HCT116 (cell line): ENCODE results near the gene TEAD2. TPM values are rescaled to one million over a fixed set of nuclear protein-coding genes. Genes with fewer than 3 reads are reported as not detected.
A peak's percentile ranks its signal among the peaks of the same experiment; 100 is the strongest.

ENCODE experiments used
- ATAC-seq: fragments of 200-7000 bp; cut with Tn5 transposase; 2 replicates; pipeline ENCODE4 v1.9.1; 2020; ENCODE audit warnings: mild to moderate bottlenecking, moderate library complexity
- BruUV-seq: library from RNA; stranded (reverse); fragments of 400-500 nt; replicated peaks from 2 replicates; lab custom pipeline; 2021; lab: Mats Ljungman, UMichigan
- CTCF ChIA-PET: fragments of 300-600 bp; sonication (Branson Sonifier 250); formaldehyde crosslinking; loops from one replicate; lab custom pipeline; 2021; ENCODE audit warnings: antibody characterized with exemption; lab: Charles Lee
- POLR2A ChIA-PET: fragments of 300-600, 350-600 bp; sonication (Branson Sonifier 250); formaldehyde crosslinking; loops from one replicate; lab custom pipeline; 2021; ENCODE audit warnings: antibody characterized with exemption; lab: Charles Lee
- RAD21 ChIA-PET, 2 experiments: fragments of 300-600 bp; sonication (Branson Sonifier 250); formaldehyde crosslinking; loops; one replicate each; lab custom pipeline; 2023; ENCODE audit warnings: low total read pairs in 2 of 2; ENCODE audit not compliant: uncharacterized antibody in 2 of 2, unreplicated experiment in 2 of 2, low non-redundant PET in 1 of 2; lab: Charles Lee
- DNase-seq: peaks from one replicate; pipeline ENCODE4 v3.0.0-alpha.2; 2010; ENCODE audit warnings: low read depth, low spot score
- H2AFZ ChIP-seq: fragments of 200-600 bp; shearing (Covaris generic), sonication (generic); 2 replicates; pipeline ENCODE4 v1.6.1; 2017; ENCODE audit warnings: low read depth, mixed run types, mixed read lengths, antibody characterized with exemption, low read length; ENCODE audit not compliant: poor library complexity, severe bottlenecking
- H3K27ac ChIP-seq: 2 replicates; pipeline ENCODE4 v1.5.1; 2012; ENCODE audit warnings: low read depth, low read length
- H3K27me3 ChIP-seq: fragments of 200-600 bp; sonication (generic); 2 replicates; pipeline ENCODE4 v1.6.1; 2016; ENCODE audit warnings: mixed run types, low read length, mixed read lengths; ENCODE audit not compliant: insufficient read depth
- H3K36me3 ChIP-seq, 2 experiments: fragments of 200-500 bp in 1 of 2; fragments of 200-600 bp in 1 of 2; sonication (Bioruptor generic) in 1 of 2; sonication (generic) in 1 of 2; 2 replicates each; pipeline versions ENCODE4 v1.5.1 to v1.6.1; 2014 to 2016; ENCODE audit warnings: low read length in 2 of 2, inconsistent platforms in 1 of 2, mixed read lengths in 1 of 2, mixed run types in 1 of 2; ENCODE audit not compliant: insufficient read depth in 2 of 2, control insufficient read depth in 1 of 2
- H3K4me1 ChIP-seq, 2 experiments: fragments of 200-600 bp in 1 of 2; sonication (generic) in 1 of 2; 2 replicates each; pipeline versions ENCODE4 v1.5.1 to v1.6.1; 2012 to 2017; ENCODE audit warnings: low read length in 2 of 2, inconsistent platforms in 1 of 2, mild to moderate bottlenecking in 1 of 2, mixed read lengths in 1 of 2, mixed run types in 1 of 2, moderate library complexity in 1 of 2; ENCODE audit not compliant: insufficient read depth in 2 of 2, control insufficient read depth in 1 of 2
- H3K4me2 ChIP-seq: fragments of 200-600 bp; sonication (generic); 2 replicates; pipeline ENCODE4 v1.6.1; 2017; ENCODE audit warnings: mixed run types, low read length, mixed read lengths
- H3K4me3 ChIP-seq, 2 experiments: fragments of 200-600 bp in 1 of 2; sonication (generic) in 1 of 2; replicated peaks in 1 of 2; 2 replicates each; pipeline ENCODE4 v1.5.1; 2011 to 2016; ENCODE audit warnings: low read length in 2 of 2, control low read depth in 1 of 2, low read depth in 1 of 2, mild to moderate bottlenecking in 1 of 2, mixed read lengths in 1 of 2, mixed run types in 1 of 2
- H3K79me2 ChIP-seq: fragments of 200-600 bp; sonication (generic); 2 replicates; pipeline ENCODE4 v1.6.1; 2017; ENCODE audit warnings: mild to moderate bottlenecking, mixed run types, low read length, moderate library complexity, mixed read lengths; ENCODE audit not compliant: insufficient read depth
- H3K9ac ChIP-seq: fragments of 200-600 bp; sonication (generic); 2 replicates; pipeline ENCODE4 v1.6.1; 2016; ENCODE audit warnings: low read length, mixed read lengths
- H3K9me2 ChIP-seq: fragments of 200-600 bp; sonication (generic), shearing (Covaris generic); 2 replicates; pipeline ENCODE4 v1.6.1; 2017; ENCODE audit warnings: mixed run types, mild to moderate bottlenecking, moderate library complexity; ENCODE audit not compliant: insufficient read depth
- H3K9me3 ChIP-seq, 2 experiments: fragments of 200-500 bp in 1 of 2; fragments of 200-600 bp in 1 of 2; sonication (Bioruptor generic) in 1 of 2; sonication (generic) in 1 of 2; 2 replicates each; pipeline ENCODE4 v1.6.1; 2014 to 2017; ENCODE audit warnings: low read length in 2 of 2, mixed read lengths in 2 of 2, inconsistent platforms in 1 of 2, low read depth in 1 of 2, mild to moderate bottlenecking in 1 of 2, mixed run types in 1 of 2, moderate library complexity in 1 of 2; ENCODE audit not compliant: control insufficient read depth in 1 of 2, insufficient read depth in 1 of 2
- H4K20me1 ChIP-seq: fragments of 200-600 bp; sonication (generic), shearing (Covaris generic); 2 replicates; pipeline ENCODE4 v1.6.1; 2017; ENCODE audit warnings: mixed run types, mild to moderate bottlenecking, moderate library complexity; ENCODE audit not compliant: insufficient read depth
- CBX3 ChIP-seq: IDR thresholded peaks from 2 replicates; pipeline ENCODE4 v1.6.1; 2012; ENCODE audit warnings: low read depth
- EGR1 ChIP-seq: IDR thresholded peaks from 2 replicates; pipeline ENCODE4 v1.6.1; 2012; ENCODE audit warnings: low read depth
- EZH2 ChIP-seq: fragments of 200-600 bp; sonication (generic); IDR thresholded peaks from 2 replicates; pipeline ENCODE4 v1.6.1; 2017; ENCODE audit warnings: antibody characterized with exemption, mixed run types
- POLR2AphosphoS5 ChIP-seq: IDR thresholded peaks from 2 replicates; pipeline ENCODE4 v1.6.1; 2011; ENCODE audit warnings: mild to moderate bottlenecking, low read depth, low read length, moderate library complexity
- SP1 ChIP-seq: IDR thresholded peaks from 2 replicates; pipeline ENCODE4 v1.6.1; 2012; ENCODE audit warnings: low read depth
- SRF ChIP-seq: IDR thresholded peaks from 2 replicates; pipeline ENCODE4 v1.6.1; 2012; ENCODE audit warnings: low read depth
- intact Hi-C: fragments of 100-400 bp; cut with micrococcal nuclease; formaldehyde crosslinking; loops from 2 replicates; pipeline ENCODE4 v1.10.0; 2022
- total RNA-seq: library from RNA; stranded (reverse); gene quantifications from one replicate; pipeline ENCODE4 v1.2.1, GENCODE V29; 2021; ENCODE audit not compliant: unreplicated experiment
- TF ChIP-seq, protein P1 (sequence below), 3 experiments: fragments of 200-600 bp in 1 of 3; sonication (generic) in 1 of 3; IDR thresholded peaks in 2 of 3; conservative IDR thresholded peaks in 1 of 3; 2 replicates each; pipeline ENCODE4 v1.5.1; 2012 to 2017; ENCODE audit warnings: low read depth in 2 of 3, low read length in 2 of 3, antibody characterized with exemption in 1 of 3, borderline replicate concordance in 1 of 3, control low read depth in 1 of 3, mild to moderate bottlenecking in 1 of 3, mixed read lengths in 1 of 3, mixed run types in 1 of 3, moderate library complexity in 1 of 3; ENCODE audit not compliant: insufficient read depth in 1 of 3
- TF ChIP-seq, protein P2 (sequence below): IDR thresholded peaks from 2 replicates; pipeline ENCODE4 v1.6.1; 2012
- TF ChIP-seq, protein P3 (sequence below): IDR thresholded peaks from 2 replicates; pipeline ENCODE4 v1.6.1; 2011; ENCODE audit warnings: mild to moderate bottlenecking, low read length, moderate library complexity; ENCODE audit not compliant: insufficient replicate concordance; ENCODE audit errors: extremely low read depth

Gene TEAD2
- total RNA-seq, 1 experiment from 2014 or later: 31.9 TPM

DNA sequence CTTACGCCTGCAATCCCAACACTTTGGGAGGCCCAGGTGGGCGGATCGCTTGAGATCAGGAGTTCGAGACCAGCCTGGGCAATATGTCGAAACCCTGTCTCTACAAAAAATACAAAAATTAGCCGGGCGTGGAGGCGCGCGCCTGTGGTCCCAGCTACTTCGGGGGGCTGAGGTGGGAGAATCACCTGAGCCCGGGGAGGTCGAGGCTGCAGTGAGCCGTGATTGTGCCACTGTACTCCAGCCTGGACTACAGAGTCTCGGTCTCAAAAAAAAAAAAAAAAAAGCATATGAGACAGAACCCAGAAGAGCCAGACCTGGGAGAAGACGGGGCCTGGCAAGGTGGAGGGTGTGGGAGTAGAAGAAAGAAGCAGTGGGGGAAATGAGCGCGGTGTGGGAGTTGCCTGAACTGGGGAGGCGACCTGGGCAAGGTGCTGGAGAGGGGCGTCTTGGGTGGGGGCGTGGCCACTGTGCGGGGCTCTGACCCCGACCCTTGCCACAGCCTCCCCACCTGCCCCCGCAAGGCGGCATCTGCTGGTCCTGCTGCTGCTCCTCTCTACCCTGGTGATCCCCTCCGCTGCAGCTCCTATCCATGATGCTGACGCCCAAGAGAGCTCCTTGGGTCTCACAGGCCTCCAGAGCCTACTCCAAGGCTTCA is 2.0 kb upstream of the TEAD2 start:
- DNase-seq (no peak), ATAC-seq (no peak)
- Histone ChIP-seq H3K27ac (peak overlapping the region; percentile 80), H2AFZ (no peak overlapping the region), H3K27me3 (no peaks in the 10 kb centered on the region), H4K20me1 (no peaks in the 10 kb centered on the region), H3K9me2 (no peaks in the 10 kb centered on the region), H3K4me3 (peak overlapping the region; percentile 24 to 42), H3K9ac (peak overlapping the region; percentile 44), H3K4me2 (peak overlapping the region; percentile 100), H3K4me1 (peaks cover 10 to 27% of the 10 kb centered on the region in 2 experiments), H3K36me3 (peaks cover 3% of the 10 kb centered on the region in 2 experiments; a peak in 2 of 4 replicates)
- no TSS peak for BruUV-seq
- intact Hi-C loops: no loop called here
- POLR2A ChIA-PET: interaction anchor here (1.7 kb wide), 1 partner anchor 89 kb away, joined by 14 read pairs; the partner anchor contains the start of gene ALDH16A1
- RAD21 ChIA-PET: no interaction called here
- no peak for TF ChIP-seq SRF
- TF ChIP-seq, all 23 proteins: peak for 0
- Histone ChIP-seq H3K79me2 (peaks cover 4% of the 10 kb centered on the region; the same call in 1 of the 2 replicates), H3K9me3 (peaks cover 2 to 6% of the 10 kb centered on the region in 2 experiments; a peak in 2 of 4 replicates)
- CTCF ChIA-PET: no interaction called here

DNA sequence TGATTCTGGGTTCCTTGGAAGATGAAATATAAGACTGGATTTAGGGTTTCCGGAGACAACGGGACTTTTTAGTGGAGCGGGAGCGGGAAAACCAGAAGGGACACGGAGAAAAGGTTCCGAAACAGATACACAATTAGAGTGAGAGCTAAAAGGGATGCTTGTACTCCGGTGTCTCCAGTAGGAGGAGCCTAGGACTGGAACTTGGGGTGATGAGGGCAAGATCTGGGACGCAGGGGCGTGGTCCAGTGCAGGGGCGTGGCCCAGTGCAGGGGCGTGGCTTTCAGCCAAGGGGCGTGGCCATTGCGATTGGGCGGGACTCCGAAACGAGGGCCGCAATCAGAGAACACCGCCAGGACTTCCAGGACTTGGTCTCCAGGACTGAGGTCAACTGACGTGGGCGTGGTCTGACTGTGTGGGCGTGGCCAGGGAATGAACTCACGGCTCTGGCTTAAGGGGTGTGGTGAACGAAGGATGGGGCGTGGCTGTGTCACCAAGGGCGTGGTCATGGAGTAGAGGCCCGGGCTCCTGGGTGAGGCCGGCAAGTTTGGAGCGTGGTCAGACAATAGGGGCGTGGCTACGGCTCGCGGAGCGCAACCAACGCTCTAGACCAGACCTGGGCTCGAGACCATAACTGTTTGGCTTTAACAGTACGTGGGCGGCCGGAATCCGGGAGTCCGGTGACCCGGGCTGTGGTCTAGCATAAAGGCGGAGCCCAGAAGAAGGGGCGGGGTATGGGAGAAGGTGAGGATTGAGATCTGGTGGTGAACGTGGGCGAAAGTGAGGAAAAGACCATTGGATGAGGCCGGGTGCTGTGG is 1.3 kb upstream of the TEAD2 start, which contains the start of gene DKKL1:
Gene DKKL1, plus strand, starts transcription at position 610 of the 815 bp plus-strand sequence. Its CDS starts 122 bp downstream, at position 732.
- Histone ChIP-seq H3K9ac (peak within 1 kb of the TSS; percentile 97), H3K9me2 (no peaks in the 10 kb centered on the region), H3K27ac (peak within 1 kb of the TSS; percentile 94), H3K4me2 (peak within 1 kb of the TSS; percentile 100), H3K4me3 (peak within 1 kb of the TSS; percentile 93), H3K36me3 (peaks cover 5 to 6% of the 10 kb centered on the region in 2 experiments; a peak in 2 of 4 replicates), H3K27me3 (no peaks in the 10 kb centered on the region), H3K4me1 (peaks cover 10 to 27% of the 10 kb centered on the region in 2 experiments), H4K20me1 (no peaks in the 10 kb centered on the region), H2AFZ (peak within 1 kb of the TSS; percentile 29), H3K9me3 (no peaks in the 10 kb centered on the region; a peak in 1 of 4 replicates), H3K79me2 (peaks cover 4% of the 10 kb centered on the region; the same call in 1 of the 2 replicates)
- DNase-seq (peak; percentile 99), ATAC-seq (peak; percentile 86)
- ChIA-PET POLR2A (interaction anchor here (0.7 to 1.7 kb wide), 3 partner anchors 12 to 277 kb away, joined by 3 to 14 read pairs (median 4); partner anchors contain the start of genes ALDH16A1 and RRAS), RAD21 (interaction anchor here in 1 of 2 experiments (1.0 kb wide), 1 partner anchor 28 kb away, joined by 3 read pairs; no protein-coding TSS in a partner anchor), CTCF (interaction anchor here (0.6 to 1.1 kb wide), 5 partner anchors 21 to 939 kb away, joined by 3 to 4 read pairs (median 3); partner anchors contain the start of gene DHDH)
- no TSS peak for BruUV-seq
- intact Hi-C loops: loop anchor here (1.0 kb wide), 1 partner anchor 80 kb away; no protein-coding TSS in a partner anchor
- TF ChIP-seq SP1 (peak; percentile 68), CBX3 (0 out of 2 replicates have a peak, but pooled peaks have one; percentile 30), POLR2AphosphoS5 (peak; percentile 63), EZH2 (no peak), EGR1 (peak; percentile 98)
- TF ChIP-seq, protein P1, sequence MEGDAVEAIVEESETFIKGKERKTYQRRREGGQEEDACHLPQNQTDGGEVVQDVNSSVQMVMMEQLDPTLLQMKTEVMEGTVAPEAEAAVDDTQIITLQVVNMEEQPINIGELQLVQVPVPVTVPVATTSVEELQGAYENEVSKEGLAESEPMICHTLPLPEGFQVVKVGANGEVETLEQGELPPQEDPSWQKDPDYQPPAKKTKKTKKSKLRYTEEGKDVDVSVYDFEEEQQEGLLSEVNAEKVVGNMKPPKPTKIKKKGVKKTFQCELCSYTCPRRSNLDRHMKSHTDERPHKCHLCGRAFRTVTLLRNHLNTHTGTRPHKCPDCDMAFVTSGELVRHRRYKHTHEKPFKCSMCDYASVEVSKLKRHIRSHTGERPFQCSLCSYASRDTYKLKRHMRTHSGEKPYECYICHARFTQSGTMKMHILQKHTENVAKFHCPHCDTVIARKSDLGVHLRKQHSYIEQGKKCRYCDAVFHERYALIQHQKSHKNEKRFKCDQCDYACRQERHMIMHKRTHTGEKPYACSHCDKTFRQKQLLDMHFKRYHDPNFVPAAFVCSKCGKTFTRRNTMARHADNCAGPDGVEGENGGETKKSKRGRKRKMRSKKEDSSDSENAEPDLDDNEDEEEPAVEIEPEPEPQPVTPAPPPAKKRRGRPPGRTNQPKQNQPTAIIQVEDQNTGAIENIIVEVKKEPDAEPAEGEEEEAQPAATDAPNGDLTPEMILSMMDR (IDR thresholded peaks at IDR 0.05 in 2 of 3, conservative IDR thresholded peaks at IDR 0.05 in 1 of 3; ENCODE audit: borderline replicate concordance in 1 of 3, insufficient read depth in 1 of 3, low read depth in 2 of 3, low read length in 2 of 3): peak in 1 of 3 experiments; percentile 22; a peak in 3 of 6 replicates
- TF ChIP-seq, protein P2, sequence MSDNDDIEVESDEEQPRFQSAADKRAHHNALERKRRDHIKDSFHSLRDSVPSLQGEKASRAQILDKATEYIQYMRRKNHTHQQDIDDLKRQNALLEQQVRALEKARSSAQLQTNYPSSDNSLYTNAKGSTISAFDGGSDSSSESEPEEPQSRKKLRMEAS: peak; percentile 88
- TF ChIP-seq, protein P3, sequence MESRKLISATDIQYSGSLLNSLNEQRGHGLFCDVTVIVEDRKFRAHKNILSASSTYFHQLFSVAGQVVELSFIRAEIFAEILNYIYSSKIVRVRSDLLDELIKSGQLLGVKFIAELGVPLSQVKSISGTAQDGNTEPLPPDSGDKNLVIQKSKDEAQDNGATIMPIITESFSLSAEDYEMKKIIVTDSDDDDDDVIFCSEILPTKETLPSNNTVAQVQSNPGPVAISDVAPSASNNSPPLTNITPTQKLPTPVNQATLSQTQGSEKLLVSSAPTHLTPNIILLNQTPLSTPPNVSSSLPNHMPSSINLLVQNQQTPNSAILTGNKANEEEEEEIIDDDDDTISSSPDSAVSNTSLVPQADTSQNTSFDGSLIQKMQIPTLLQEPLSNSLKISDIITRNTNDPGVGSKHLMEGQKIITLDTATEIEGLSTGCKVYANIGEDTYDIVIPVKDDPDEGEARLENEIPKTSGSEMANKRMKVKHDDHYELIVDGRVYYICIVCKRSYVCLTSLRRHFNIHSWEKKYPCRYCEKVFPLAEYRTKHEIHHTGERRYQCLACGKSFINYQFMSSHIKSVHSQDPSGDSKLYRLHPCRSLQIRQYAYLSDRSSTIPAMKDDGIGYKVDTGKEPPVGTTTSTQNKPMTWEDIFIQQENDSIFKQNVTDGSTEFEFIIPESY: no peak
